Stimulated activated CD4-positive, alpha-beta T cell treated with anti-CD3 and anti-CD28 coated beads, Interleukin-4, amount 100 ng/mL, for 48 hours (primary cell): Measurements from ENCODE around the gene PPRC1.
"Not testable (repeated sequence)": the region's sequence is repeated elsewhere in the genome, so short reads cannot be mapped to it uniquely, and the experiment has no call there.

ENCODE experiments used
- DNase-seq, 2 donors: peaks; one replicate each; pipeline ENCODE4 v3.0.0-alpha.2; 2020; ENCODE audit warnings: low read depth in 2 of 2

Gene PPRC1

DNA sequence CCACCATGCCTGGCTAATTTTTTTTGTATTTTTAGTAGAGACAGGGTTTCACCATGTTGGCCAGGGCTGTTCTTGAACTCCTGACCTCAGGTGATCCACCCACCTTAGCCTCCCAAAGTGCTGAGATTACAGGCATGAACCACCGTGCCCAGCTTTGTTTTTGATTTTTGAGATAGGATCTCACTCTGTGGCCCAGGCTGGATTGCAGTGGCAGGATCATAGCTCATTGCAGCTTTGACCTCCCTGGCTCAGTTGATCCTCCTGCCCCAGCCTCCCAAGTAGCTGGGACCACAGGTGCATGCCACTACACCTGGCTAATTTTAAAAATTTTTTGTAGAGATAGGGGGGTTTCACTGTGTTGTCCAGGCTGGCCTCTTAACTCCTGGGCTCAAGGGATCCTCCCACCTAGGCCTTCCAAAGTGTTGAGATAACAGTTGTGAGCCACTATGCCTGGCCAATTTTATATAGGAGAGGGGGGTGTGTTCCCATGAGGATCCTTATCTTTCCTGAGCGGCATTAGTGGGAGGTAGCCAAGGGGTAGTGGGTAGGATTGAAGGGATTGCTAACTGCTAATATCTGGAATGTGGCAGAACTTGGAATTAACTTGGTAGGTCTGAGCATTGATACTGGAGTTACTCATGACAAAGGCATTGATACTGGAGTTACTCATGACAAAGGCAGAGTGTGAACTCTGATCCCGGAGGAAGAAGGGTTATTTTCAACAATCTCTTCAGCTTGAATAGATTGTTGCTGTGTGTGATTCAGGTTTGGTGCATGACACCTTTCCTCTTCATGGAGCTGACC, 18.3 kb downstream of the PPRC1 start:
- no peak for DNase-seq

DNA sequence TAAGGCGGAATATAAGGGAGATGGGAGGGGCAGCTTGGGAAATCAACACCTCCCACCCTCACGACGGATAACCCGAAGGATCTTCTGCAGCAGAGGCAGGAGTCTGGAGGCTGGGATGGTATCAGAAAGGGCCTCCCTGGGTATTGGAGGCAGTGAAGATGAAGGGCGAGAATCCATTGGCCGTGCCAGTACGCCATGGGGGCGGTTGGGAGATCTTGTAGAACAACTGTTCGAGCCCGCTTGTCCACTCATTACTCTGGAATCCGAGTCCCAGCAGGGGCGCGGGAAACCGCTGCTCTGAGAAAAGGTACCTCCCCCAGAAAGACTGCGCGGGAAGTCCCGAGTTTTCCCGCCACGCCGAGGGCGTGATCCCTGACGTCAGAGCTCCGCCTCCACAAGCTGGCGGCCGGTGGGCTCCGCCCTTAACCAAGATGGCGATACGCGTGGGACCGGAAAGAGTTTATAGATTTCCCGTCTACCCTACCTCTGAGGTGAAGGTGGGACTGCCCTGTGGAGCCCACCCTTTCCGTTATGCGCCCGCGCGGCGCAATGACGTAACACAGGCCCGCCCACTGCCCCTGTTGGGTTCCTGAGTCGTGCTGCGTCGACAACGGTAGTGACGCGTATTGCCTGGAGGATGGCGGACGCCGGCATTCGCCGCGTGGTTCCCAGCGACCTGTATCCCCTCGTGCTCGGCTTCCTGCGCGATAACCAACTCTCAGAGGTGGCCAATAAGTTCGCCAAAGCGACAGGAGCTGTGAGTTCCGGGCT, 19.1 kb downstream of the PPRC1 start, which contains the start of gene NOLC1:
Gene NOLC1 (plus strand): TSS at position 616 of the 771 bp plus-strand sequence. CDS start 22 bp downstream, at position 638.
- DNase-seq = peak; percentile 99 to 100

DNA sequence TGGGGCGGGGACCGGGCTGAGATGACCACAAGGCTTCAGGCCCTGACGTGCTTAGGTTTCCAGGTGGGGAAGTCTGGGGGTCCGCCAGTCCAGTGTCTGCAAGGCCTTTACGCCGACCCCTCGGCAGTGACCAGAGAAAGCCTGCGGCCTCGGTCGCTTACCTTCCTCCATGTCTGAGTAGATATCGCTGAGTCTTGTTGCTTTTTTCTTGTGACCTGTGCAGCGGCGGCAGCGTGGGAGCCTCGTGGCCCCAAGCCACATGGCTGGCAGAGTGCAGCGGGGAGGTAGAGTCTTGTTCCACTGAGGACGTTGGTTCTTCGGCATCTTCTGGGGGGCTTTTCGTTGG, 19.7 kb downstream of the PPRC1 start:
- peak; percentile 47 to 51 for DNase-seq

DNA sequence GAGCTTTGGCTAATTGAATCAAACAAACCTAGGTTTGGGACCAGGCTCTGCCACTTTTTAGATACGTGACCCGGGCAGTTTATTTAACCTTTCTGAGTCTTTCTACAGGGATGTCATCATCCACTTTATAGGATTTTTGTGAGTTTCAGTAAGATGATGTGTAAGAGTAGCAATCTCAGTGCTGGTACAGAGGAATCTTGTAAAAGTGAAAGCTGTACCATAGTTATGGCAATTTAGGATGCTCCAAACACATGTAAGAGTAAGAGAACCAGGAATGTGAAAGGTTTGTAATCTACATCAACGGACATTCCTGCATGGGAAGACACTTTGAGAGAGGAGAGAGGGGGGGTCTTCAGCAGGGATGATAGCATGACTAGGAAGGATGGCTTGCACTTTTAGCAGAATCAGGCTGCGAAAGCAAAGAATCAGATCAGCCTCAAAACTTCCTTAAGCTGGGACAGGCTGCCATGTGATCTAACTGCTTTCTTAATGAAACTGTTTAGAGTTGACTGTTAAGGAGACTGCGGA, 20.3 kb downstream of the PPRC1 start:
- DNase-seq = no peak

DNA sequence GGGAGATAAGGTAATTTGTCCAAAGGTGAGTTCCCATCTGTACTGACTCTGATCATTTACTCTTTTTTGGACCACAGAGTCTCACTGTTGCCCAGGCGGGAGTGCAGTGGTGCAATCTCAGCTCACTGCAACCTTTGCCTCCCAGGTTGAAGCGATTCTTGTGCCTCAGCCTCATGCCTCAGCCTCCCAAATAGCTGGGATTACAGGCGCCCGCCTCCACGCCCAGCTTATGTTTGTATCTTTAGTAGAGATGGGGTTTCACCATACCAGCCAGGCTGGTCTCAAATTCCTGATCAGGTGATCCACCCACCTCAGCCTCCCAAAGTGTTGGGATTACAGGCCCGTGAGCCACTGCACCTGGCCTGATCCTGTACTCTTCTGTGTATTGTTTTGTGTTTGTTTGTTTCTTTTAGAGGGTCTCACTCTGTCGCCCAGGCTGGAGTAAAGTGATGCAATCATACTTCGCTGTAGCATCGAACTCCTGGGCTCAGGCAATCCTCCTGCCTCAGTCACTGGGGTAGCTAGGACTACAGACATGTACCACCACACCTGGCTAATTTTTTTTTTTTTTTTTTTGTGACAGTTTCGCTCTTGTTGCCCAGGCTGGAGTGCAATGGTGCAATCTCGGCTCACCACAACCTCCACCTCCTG, 21.8 kb downstream of the PPRC1 start:
- DNase-seq = no peak

DNA sequence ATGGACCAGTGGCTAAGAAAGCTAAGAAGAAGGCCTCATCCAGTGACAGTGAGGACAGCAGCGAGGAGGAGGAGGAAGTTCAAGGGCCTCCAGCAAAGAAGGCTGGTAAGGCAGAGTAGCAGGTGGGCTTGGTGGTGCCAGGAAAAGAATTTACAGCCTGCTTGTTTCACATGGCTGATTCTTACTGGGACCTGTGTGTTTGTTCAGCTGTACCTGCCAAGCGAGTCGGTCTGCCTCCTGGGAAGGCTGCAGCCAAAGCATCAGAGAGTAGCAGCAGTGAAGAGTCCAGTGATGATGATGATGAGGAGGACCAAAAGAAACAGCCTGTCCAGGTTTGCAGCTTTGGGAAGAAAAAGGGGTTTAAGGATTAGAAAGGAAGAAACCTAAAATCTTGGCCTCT, 24.4 kb downstream of the PPRC1 start:
- no peak for DNase-seq

DNA sequence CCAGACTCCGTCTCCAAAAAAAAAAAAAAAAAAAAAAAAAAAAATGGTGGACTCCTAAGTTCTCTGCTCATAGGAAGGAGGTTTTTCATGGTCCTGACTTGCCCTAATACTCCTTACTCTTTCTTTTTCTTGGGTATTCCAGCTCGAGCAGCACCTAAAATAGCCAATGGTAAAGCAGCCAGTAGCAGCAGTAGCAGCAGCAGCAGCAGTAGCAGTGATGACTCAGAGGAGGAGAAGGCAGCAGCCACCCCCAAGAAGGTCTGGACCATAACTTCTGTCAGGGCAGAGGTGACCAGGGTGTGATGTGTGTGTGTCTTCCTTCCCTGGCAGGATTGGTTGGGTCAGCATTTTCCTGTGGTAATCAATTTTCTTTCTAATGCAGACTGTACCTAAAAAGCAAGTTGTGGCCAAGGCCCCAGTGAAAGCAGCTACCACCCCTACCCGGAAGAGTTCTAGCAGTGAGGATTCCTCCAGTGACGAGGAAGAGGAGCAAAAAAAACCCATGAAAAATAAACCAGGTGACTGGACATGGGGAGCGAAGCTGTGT, 26.3 kb downstream of the PPRC1 start:
- DNase-seq = no peak

DNA sequence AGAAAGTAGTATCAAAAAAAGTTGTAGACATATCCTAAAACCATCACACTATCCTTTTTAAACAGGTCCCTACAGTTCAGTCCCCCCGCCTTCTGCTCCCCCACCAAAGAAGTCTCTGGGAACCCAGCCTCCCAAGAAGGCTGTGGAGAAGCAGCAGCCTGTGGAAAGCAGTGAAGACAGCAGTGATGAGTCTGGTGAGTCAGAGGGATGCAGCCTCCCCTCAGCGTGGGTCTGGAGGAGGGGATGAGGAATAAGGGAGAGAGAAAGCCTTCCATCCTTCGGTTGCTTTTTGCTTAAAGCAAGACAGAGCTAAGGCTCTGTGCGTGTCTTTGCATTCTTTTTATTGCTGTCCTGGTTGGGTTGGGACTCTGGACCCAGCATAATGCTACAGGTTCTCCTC, 27.0 kb downstream of the PPRC1 start:
- no peak for DNase-seq

DNA sequence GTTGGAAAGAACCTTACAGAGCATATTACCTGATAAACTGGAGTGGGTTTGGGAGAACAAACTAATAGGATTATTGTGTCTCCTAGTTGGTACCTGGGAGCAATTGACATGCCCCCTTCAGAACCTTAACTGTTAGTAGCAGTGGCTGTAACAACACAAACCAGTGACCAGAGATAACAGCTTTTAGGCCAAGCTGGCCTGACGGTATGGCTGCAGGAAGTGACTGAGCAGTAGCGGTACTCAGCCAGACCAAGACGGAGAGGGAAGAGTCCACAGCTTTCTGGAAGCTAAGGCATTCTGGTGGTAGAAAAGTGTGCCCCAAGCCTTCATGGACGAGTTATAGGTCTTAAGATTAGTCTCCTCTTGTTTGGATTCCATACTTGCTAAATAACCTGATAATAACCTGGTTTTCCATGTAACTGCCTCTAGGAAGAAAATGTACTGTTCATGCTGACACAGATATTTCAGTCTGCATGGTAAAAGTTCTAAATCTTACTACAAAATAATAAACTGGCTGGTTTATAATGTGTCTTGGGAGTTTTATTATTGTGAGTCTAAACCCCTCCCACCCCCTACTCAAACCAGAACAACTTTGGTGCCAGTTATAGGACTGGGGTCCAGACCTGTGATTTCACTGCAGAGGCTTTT, 30.6 kb downstream of the PPRC1 start:
- DNase-seq = no peak

DNA sequence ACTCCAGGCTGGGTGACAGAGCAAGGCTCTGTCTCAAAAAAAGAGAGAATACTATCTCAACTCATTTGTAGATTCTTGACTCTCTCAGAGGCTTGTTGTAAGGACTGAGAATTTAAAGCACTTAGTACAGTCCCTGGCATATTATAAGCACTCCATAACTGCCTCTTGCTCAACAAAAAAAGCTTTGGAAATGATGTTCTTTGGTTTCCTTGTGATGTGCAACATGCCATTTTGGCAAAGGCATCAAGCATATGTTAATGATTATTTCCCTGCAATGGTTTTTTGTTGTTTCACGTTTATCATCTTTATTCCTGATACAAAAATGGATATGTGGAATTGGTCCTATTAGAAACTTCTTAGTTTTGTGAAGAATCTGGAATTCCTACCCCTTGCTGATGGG, 35.0 kb downstream of the PPRC1 start:
- no peak for DNase-seq

DNA sequence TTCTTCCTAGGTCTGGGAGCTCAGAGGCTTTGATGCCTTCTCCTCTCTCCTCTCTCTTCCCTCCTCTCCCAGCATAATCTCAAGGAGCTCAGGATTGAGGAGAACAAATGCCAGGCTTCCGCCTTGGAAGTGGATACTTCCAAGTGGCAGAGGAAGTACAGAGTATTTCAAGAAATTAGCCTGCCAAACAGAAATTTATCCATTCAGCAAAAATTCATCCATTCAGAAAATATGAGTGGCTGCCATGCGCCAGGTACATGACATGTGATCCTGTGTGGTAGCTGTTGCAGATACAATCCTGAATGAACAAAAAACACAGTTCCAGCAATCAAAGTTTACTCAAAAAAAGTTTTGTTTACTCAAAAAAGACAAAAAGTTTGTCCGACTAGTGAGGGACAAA, 37.8 kb downstream of the PPRC1 start:
- DNase-seq = no peak

DNA sequence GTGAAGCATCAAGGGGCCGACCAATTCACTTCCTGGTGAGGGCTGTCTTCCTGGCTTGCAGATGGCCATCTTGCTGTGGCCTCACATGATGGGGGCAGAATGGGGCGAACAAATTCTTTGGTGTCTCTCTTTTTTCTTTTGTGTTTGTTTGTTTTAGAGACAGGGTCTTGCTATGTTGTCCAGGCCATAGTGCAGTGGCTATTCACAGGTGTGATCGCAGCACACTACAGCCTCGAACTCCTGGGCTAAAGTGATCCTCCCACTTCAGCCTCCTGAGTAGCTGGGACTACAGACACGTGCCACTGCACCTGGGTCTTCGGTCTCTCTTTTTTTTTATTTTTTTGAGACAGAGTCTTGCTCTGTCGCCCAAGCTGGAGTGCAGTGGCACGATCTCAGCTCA, 39.4 kb downstream of the PPRC1 start:
- DNase-seq = no peak

DNA sequence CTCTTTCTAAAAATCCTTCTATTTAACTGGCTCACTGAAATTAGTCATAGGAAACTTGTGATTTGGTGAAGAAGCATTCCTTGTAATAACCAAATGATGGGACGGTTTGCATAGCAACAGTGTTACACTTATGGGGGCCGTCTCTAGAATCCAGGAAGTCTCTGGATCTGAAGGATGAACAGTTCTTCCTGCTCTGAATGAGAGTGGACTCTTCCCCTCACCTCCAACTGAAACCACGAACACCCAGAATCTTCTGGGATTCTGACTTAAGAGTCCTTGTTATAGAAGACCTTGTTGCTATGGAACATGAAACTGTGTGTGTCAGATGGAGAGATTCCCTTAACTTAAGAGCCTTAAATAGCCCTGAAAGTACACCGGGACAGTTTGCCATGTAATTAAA, 42.6 kb downstream of the PPRC1 start:
- DNase-seq = no peak

DNA sequence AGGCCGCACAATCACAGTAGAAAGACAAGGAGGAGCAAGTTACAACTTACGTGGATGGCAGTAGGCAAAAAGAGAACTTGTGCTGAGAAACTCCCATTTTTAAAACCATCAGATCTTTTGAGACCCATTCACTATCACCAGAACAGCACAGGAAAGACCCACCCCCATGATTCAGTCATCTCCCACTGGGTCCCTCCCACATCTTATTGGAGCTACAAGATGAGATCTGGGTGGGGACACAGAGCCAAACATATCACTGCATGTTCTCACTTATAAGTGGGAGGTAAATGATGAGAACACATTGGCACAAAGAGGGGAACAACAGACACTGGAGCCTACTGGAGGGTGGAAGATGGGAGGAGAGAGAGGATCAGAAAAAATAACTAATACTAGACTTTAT, 51.8 kb downstream of the PPRC1 start:
- DNase-seq = no peak

DNA sequence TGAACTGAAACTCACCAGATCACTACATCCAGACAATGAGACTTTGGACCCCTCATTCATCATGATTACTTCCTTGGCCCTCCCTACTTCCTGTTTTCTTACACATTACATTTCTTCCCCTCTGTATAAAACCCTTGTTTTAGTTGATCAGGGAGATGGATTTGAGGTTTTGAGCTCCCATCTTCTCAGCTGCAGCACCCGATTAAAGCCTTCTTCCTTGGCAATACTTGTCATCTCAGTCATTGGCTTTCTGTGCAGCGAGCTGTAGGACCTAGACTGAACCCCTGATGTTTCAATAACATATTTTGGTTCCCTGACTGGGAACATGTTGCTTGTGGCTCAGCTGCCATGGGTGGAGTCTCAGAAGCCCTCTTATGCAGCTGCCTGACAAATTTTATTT, 52.4 kb downstream of the PPRC1 start:
- no peak for DNase-seq

DNA sequence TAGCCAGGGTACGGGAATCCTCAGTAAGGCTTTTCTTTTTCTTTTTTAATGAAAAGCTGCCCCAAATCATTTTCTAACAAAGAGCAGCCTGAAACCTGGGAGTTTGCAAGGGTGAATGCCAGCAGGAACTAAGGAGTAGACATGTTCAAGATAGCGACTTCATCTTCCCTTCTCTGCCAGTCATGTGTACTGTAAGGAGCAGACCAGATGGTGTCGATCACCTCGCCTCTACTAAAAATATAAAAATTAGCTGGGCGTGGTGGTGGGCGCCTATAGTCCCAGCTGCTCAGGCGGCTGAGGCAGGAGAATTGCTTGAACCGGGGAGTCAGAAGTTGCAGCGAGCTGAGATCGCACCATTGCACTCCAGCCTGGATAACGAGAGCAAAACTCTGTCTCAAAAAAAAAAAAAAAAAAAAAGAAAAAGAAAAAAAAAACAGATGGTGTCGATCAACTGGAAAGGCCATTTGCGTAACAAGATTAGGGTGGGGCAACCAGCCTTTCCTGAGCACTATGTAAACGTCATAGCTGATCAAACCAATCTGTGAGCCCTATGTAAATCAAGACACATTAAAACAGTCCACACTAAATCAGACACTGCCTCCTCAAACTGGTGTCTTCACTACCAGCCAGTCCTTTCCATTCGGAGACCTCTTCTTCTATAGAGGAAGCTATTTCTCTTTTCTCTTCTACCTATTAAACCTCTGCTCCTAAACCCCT, 53.1 kb downstream of the PPRC1 start:
- DNase-seq = no peak

DNA sequence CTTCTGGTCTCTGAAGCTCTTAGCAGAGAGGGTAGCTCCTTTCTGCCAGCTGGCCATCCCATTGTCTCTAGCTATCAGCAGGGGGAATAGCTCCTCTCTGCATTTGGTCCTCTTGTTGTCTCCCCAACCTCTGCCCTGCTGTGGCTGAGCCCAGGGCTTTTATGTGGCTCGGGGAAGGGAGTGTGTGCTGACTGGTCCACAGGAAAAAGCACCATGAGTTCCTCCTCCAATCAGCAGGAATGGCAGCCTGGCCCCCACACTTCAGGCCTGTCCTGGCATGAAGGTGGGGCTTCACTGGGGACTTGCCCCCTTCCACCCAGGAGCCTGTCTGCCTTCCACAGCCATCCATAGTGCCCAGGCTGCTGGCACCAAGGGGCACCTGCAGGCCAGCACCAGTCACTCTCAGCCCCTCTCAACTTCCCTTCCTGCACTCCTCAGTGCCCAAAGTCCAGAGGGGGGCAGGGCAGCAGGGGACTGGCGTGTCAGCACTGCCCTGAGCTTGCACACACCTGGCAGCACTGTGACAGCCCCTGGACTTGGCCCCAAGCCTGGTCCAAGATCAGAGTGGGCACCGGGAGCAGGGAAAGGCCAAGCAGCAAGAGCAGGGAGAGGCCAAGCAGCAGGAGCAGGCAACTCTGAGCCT, 55.6 kb downstream of the PPRC1 start:
- DNase-seq = no peak

DNA sequence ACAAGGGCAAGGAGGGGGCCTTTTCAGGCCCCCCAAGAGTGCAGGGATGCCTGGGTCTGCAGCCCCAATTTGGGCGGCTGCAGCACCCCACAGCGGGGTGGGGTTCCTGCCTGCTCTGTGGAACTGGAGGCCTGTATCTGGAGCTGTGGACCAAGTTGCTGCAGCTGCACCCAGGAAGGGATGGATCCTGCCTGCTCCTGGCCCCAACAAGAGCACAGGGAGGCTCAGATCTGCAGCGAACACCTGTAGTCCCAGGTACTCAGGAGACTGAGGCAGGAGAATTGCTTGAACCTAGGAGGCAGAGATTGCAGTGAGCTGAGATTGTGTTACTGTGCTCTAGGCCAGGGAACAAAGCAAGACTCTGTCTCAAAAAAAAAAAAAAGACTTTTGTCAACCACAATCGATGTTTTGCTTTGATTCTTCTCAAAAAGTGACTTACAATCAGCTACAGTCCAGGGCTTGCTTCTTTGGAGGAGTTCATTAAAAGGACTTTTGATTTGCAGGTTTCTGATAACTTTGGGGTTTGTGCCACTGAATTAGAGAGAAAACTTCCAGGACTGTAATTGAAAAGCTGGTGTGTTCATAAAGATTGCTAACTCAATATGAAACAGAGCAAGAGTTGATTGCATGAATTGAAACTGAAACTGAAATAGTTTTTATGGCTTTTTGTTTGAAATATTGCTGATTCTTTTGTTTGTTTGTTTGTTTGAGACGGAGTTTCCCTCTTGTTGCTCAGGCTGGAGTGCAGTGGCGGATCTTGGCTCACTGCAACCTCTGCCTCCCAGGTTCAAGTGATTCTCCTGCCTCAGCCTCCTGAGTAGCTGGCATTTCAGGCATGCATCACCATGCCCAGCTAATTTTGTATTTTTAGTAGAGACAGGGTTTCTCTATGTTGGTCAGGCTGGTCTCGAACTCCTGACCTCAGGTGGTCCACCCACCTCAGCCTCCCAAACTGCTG, 56.4 kb downstream of the PPRC1 start:
- DNase-seq = not testable (repeated sequence)

DNA sequence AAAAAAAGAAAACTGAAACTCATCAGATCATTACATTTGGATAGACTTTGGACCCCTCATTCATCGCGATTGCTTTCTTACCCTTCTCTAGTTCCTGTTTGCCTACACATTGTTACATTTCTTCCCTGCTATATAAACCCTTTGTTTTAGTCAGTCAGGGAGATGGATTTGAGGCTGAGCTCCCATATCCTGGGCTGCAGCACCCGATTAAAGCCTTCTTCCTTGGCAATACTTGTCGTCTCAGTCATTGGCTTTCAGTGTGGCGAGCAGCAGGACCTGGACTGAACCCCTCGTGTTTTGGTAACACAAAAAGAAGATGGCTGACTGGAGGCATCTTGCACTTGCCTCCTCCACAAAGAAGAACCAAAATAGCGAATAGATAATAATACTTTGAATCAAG, 59.1 kb downstream of the PPRC1 start:
- DNase-seq = no peak
